Activated T-cell treated with anti-CD3 and anti-CD28 coated beads for 4 hours (primary cell): ENCODE data around the gene AGAP1.

Experiments used
- DNase-seq: peaks from one replicate; pipeline ENCODE4 v3.0.0-alpha.2; 2020

Gene AGAP1

GRCh38 chr2:236158969-236159777 is 665.3 kb downstream of the AGAP1 start:
- DNase-seq, result no peak

GRCh38 chr2:236159778-236160170 is 665.9 kb downstream of the AGAP1 start:
- DNase-seq, result no peak

- DNase-seq, result no peak
Observed at GRCh38 chr2:236160366-236161081, 666.7 kb downstream of the AGAP1 start.

- no peak for DNase-seq
Observed at GRCh38 chr2:236161082-236161462, 667.2 kb downstream of the AGAP1 start.

GRCh38 chr2:236161531-236161930 is 667.7 kb downstream of the AGAP1 start:
- DNase-seq, result no peak

GRCh38 chr2:236162031-236162845 is 668.4 kb downstream of the AGAP1 start:
- DNase-seq, result no peak

- no peak for DNase-seq
Observed at GRCh38 chr2:236162882-236163470, 669.1 kb downstream of the AGAP1 start.

- no peak for DNase-seq
Observed at GRCh38 chr2:236163471-236164200, 669.8 kb downstream of the AGAP1 start.

GRCh38 chr2:236164201-236164924 is 670.5 kb downstream of the AGAP1 start:
- no peak for DNase-seq

- no peak for DNase-seq
Observed at GRCh38 chr2:236164925-236165841, 671.3 kb downstream of the AGAP1 start.

- DNase-seq, result no peak
Observed at GRCh38 chr2:236165842-236166795, 672.3 kb downstream of the AGAP1 start.

- DNase-seq, result no peak
Observed at GRCh38 chr2:236166796-236167296, 673.0 kb downstream of the AGAP1 start.

- no peak for DNase-seq
Observed at GRCh38 chr2:236167297-236168109, 673.7 kb downstream of the AGAP1 start.

GRCh38 chr2:236168110-236169080 is 674.6 kb downstream of the AGAP1 start, which contains the start of gene GBX2:
GBX2 (minus strand) TSS chr2:236168386; CDS start chr2:236167971, 415 bp downstream.
- DNase-seq, result no peak

GRCh38 chr2:236169151-236169721 is 675.4 kb downstream of the AGAP1 start:
- no peak for DNase-seq
